ENCODE data around the gene MRPS7. TPM values are rescaled to one million over a fixed set of nuclear protein-coding genes. Genes with fewer than 3 reads are reported as not detected.
A peak's percentile ranks its signal among the peaks of the same experiment; 100 is the strongest.

The MRPS7 gene
- total and polyA plus RNA-seq, 9 of the 15 experiments (the other 6 are each of a cell fraction or from before 2014, with no cell fraction given), result 107 to 244 (median 132) TPM

DNA sequence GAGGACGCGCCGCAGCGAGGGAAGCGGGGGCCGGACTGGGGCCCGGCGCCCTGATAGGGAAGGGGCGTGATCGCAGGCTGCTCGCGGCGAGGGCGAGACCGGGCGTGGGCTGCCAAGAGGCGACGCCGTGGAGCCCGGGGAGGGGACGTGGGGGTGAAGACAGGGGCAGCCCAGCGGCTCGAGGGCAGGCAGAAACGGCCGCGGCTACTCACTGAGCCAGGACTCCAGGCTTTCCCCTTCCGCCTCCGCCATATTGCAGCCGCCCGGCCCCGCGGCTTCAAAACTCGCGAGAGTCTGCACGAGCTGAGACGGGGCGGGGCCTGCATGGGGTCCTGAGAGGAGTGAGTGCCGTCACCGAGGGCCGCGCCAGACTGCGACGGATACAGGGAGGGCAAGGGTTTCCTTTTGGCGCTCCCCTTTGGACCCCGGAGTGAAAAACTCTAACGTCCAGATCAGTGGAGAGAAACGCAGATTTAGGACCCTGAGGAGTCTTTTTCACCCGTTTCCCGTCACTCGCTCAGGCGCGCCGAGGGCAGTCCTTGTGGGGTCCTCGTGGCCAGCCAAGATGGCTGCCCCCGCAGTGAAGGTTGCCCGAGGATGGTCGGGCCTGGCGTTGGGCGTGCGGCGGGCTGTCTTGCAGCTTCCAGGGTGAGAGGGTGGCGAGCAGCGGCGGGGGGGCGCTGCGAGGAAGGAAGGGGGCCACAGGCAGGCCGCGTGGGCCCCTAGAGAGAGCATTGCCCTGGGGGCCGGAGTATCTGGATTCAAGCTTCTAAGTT, at the start of gene MRPS7, which contains the start of gene GGA3 (continued):
- TF ChIP-seq ZNF707 (CRISPR knock-in tag; conservative IDR thresholded peaks at IDR 0.05), result peak; percentile 52; the same call in 1 of the 2 replicates
- TF ChIP-seq TRIM28 (IDR thresholded peaks at IDR 0.05), result peak; percentile 67; the same call in 1 of the 2 replicates
- TF ChIP-seq TSC22D4 (tag; IDR thresholded peaks at IDR 0.05), result no peak
- TF ChIP-seq ZKSCAN8 (CRISPR knock-in tag; IDR thresholded peaks at IDR 0.05), result no peak
- no peak for TF ChIP-seq ZNF696 (CRISPR knock-in tag; conservative IDR thresholded peaks at IDR 0.05)
- no peak for TF ChIP-seq IRF1 (CRISPR knock-in tag; IDR thresholded peaks at IDR 0.05; ENCODE audit: borderline replicate concordance)
- peak; percentile 59 for TF ChIP-seq CREB1 (IDR thresholded peaks at IDR 0.05)
- TF ChIP-seq CREB1 (CRISPR knock-in tag; IDR thresholded peaks at IDR 0.05), result peak; percentile 84
- TF ChIP-seq SMAD4 (CRISPR knock-in tag; conservative IDR thresholded peaks at IDR 0.05), result peak; percentile 78
- TF ChIP-seq NFYB (IDR thresholded peaks at IDR 0.05; ENCODE audit: extremely low read depth, insufficient read length), result no peak
- TF ChIP-seq JUNB (CRISPR knock-in tag; conservative IDR thresholded peaks at IDR 0.05), result no peak
- no peak for TF ChIP-seq CBFA2T2 (conservative IDR thresholded peaks at IDR 0.05)
- TF ChIP-seq CEBPZ (IDR thresholded peaks at IDR 0.05; ENCODE audit: borderline replicate concordance, low read depth, low read length), result no peak
- no peak for TF ChIP-seq BDP1 (IDR thresholded peaks at IDR 0.05; ENCODE audit: insufficient read depth, insufficient read length)
- no peak for TF ChIP-seq ZNF282 (CRISPR knock-in tag; IDR thresholded peaks at IDR 0.05)
- TF ChIP-seq FOXM1 (IDR thresholded peaks at IDR 0.05; ENCODE audit: low read depth), result 0 out of 2 replicates have a peak, but pooled peaks have one; percentile 46
- no peak; the same call in 1 of the 2 replicates for TF ChIP-seq FOXM1 (CRISPR knock-in tag; IDR thresholded peaks at IDR 0.05; ENCODE audit: low read depth)
- no peak for TF ChIP-seq ZNF77 (CRISPR knock-in tag; IDR thresholded peaks at IDR 0.05)
- peak; percentile 97 for TF ChIP-seq POLR2G (IDR thresholded peaks at IDR 0.05; ENCODE audit: low read depth, low read length)
- no peak for TF ChIP-seq RHOXF2B (CRISPR knock-in tag; conservative IDR thresholded peaks at IDR 0.05)
- TF ChIP-seq, protein P1, sequence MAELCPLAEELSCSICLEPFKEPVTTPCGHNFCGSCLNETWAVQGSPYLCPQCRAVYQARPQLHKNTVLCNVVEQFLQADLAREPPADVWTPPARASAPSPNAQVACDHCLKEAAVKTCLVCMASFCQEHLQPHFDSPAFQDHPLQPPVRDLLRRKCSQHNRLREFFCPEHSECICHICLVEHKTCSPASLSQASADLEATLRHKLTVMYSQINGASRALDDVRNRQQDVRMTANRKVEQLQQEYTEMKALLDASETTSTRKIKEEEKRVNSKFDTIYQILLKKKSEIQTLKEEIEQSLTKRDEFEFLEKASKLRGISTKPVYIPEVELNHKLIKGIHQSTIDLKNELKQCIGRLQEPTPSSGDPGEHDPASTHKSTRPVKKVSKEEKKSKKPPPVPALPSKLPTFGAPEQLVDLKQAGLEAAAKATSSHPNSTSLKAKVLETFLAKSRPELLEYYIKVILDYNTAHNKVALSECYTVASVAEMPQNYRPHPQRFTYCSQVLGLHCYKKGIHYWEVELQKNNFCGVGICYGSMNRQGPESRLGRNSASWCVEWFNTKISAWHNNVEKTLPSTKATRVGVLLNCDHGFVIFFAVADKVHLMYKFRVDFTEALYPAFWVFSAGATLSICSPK (IDR thresholded peaks at IDR 0.05; ENCODE audit: borderline replicate concordance), result no peak

All from K562 (cell line).